ENCODE measurements around the gene EEA1. TPM values are rescaled to one million over a fixed set of nuclear protein-coding genes. Genes with fewer than 3 reads are reported as not detected.

Gene EEA1
- total RNA-seq, 1 experiment from 2014 or later = 14.9 TPM

- H2BK5ac ChIP-seq (ENCODE audit: insufficient read length, low read length) = no peak overlapping the region
- no peak overlapping the region for H4K91ac ChIP-seq (ENCODE audit: insufficient read length, low read depth, low read length)
- no peak overlapping the region for H2AFZ ChIP-seq (ENCODE audit: low read length)
- no CpG with 5 or more reads among the region's 2 CpGs for WGBS (ENCODE audit: extremely low coverage, insufficient read length, low lambda C conversion rate)
- H2BK15ac ChIP-seq (ENCODE audit: low read depth, low read length) = no peak overlapping the region
- no peaks in the 10 kb centered on the region for H3K9me3 ChIP-seq (ENCODE audit: control insufficient read depth, low read depth, low read length)
- H3K27me3 ChIP-seq (ENCODE audit: insufficient read depth, low read length) = no peaks in the 10 kb centered on the region
- DNase-seq = no peak
- H3K27ac ChIP-seq (ENCODE audit: insufficient read length, low read depth, low read length) = no peak overlapping the region
- H2BK12ac ChIP-seq (ENCODE audit: insufficient read length, low read depth, low read length) = no peak overlapping the region
- no peak overlapping the region for H3K4me2 ChIP-seq (ENCODE audit: insufficient read depth, insufficient read length, low read length)
- H3T11ph ChIP-seq (ENCODE audit: low read length) = no peak overlapping the region
- no peak overlapping the region for H3K9ac ChIP-seq (ENCODE audit: extremely low read depth, insufficient read length, low read length)
- no peak overlapping the region for H3K56ac ChIP-seq (ENCODE audit: insufficient read length, low read depth, low read length)
- TF ChIP-seq CTCF (conservative IDR thresholded peaks at IDR 0.05) = no peak
- H3K4ac ChIP-seq (ENCODE audit: low read depth, low read length) = no peak overlapping the region
- H3K14ac ChIP-seq (ENCODE audit: insufficient read depth, low read length) = no peak overlapping the region
- H3K79me2 ChIP-seq (ENCODE audit: insufficient read depth, low read length) = no peaks in the 10 kb centered on the region
- peaks cover 0 to 9% (median 3%) of the 10 kb centered on the region in 3 experiments; a peak in 3 of 7 replicates for H3K36me3 Mint-ChIP-seq (ENCODE audit: insufficient read depth in 1 of 3, low read depth in 3 of 3)
- no peaks in the 10 kb centered on the region for H3K27me3 Mint-ChIP-seq (ENCODE audit: low read depth)
- no peak overlapping the region for H4K5ac ChIP-seq (ENCODE audit: insufficient read length, low read depth, low read length)
- H3K27ac Mint-ChIP-seq = no peak overlapping the region
- no peaks in the 10 kb centered on the region for H3K79me1 ChIP-seq (ENCODE audit: insufficient read depth, low read depth, low read length, poor library complexity, severe bottlenecking)
- no peak overlapping the region for H2BK120ac ChIP-seq (ENCODE audit: low read depth, low read length, poor library complexity, severe bottlenecking)
- no peak overlapping the region for H2AK5ac ChIP-seq (ENCODE audit: insufficient read length, low read length)
- no peak overlapping the region for H3K4me3 Mint-ChIP-seq
- no peaks in the 10 kb centered on the region for H3K4me1 ChIP-seq (ENCODE audit: insufficient read depth, low read length)
- H2BK20ac ChIP-seq (ENCODE audit: low read depth, low read length, poor library complexity, severe bottlenecking) = no peak overlapping the region
- no peaks in the 10 kb centered on the region for H3K4me1 Mint-ChIP-seq
- no peak overlapping the region for H3K23ac ChIP-seq (ENCODE audit: insufficient read length, low read depth, low read length)
- no peak overlapping the region for H3K18ac ChIP-seq (ENCODE audit: insufficient read length, low read depth, low read length)
- no peaks in the 10 kb centered on the region for H3K23me2 ChIP-seq (ENCODE audit: insufficient read length, low read depth, low read length, poor library complexity, severe bottlenecking)
- no peaks in the 10 kb centered on the region for H4K20me1 ChIP-seq (ENCODE audit: control insufficient read depth, insufficient read depth, insufficient read length)
- H4K8ac ChIP-seq (replicated peaks; ENCODE audit: insufficient read length, low read depth, low read length) = no peak overlapping the region
- H3K9me3 Mint-ChIP-seq = no peaks in the 10 kb centered on the region
These were observed 114.5 kb downstream of the EEA1 start for GRCh38 chr12:92814584-92814983.

Data from H9 (cell line).